D721Med (cell line): ENCODE measurements around the gene GAL3ST2.

ENCODE experiments used
- DNase-seq: peaks from one replicate; pipeline ENCODE4 v3.0.0; 2011; ENCODE audit warnings: low spot score; ENCODE audit not compliant: insufficient read length
- FAIRE-seq: peaks from 2 replicates; lab custom pipeline; 2011; peaks lifted over from hg19 to GRCh38; lab: Jason Lieb, UNC
- CTCF ChIP-seq: IDR thresholded peaks from 2 replicates; pipeline ENCODE4 v1.5.1; 2012; ENCODE audit warnings: mild to moderate bottlenecking, control low read depth; ENCODE audit not compliant: insufficient read depth; ENCODE audit errors: missing control alignments

Gene GAL3ST2

GRCh38 chr2:241760301-241760771 is 16.3 kb upstream of the GAL3ST2 start:
- no peak for TF ChIP-seq CTCF
- no peak for DNase-seq
- FAIRE-seq = no peak

GRCh38 chr2:241762321-241762932 is 14.2 kb upstream of the GAL3ST2 start:
- no peak for TF ChIP-seq CTCF
- FAIRE-seq (no peak), DNase-seq (peak; percentile 7)

DNA sequence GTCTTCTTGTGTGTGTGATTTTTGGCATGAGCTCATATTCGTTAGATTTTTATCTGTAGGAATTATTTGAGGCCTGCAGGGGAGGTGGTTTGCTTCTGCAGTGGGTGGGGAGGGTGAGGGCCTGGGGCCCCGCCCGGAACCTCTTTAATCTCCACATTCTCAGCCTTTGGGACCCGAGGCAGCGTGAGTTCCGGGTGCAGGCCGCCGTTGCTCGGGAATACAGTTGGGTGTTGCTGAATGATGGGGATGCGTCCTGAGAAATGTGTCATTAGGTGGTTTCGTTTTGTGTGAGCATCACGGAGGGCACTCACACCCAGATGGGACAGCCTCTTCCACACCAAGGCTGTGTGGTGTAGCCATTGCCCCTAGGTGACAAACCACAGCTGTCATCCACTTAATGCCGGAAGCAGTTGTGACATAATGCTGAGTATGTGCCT is 13.7 kb upstream of the GAL3ST2 start:
- no peak for TF ChIP-seq CTCF
- no peak for FAIRE-seq
- no peak for DNase-seq

DNA sequence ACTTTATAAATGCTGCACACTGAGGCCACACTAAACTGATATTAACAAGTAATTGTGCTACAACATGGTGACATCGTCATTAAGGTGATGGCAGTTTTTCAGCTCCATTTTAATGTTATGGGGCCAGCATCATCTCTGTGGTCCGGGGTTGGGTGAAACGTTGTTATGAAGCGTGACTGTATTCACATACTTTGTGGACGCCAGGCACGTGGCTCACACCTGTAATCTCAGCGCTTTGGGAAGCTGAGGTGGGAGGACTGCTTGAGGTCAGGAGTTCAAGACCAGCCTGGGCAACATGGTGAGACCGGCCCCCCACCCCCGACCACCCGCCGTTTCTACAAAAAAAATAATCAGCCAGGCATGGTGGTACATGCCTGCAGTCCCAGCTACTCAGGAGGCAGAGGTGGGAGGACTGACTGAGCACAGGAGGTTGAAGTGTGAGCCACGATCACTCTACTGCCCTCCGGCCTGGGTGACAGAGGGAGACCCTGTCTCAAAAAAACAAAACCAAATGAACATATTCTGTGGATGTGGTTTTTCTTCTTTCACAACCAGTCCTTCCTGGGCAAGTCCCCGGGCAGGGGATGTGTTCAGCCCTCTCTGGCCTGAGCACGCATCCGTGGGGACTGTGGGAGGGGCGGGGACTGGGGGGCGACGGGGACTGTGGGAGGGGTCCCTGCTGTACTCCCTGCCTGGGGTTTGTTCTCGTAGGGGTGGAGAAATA is 12.9 kb upstream of the GAL3ST2 start:
- FAIRE-seq = no peak
- TF ChIP-seq CTCF = no peak
- DNase-seq = no peak

DNA sequence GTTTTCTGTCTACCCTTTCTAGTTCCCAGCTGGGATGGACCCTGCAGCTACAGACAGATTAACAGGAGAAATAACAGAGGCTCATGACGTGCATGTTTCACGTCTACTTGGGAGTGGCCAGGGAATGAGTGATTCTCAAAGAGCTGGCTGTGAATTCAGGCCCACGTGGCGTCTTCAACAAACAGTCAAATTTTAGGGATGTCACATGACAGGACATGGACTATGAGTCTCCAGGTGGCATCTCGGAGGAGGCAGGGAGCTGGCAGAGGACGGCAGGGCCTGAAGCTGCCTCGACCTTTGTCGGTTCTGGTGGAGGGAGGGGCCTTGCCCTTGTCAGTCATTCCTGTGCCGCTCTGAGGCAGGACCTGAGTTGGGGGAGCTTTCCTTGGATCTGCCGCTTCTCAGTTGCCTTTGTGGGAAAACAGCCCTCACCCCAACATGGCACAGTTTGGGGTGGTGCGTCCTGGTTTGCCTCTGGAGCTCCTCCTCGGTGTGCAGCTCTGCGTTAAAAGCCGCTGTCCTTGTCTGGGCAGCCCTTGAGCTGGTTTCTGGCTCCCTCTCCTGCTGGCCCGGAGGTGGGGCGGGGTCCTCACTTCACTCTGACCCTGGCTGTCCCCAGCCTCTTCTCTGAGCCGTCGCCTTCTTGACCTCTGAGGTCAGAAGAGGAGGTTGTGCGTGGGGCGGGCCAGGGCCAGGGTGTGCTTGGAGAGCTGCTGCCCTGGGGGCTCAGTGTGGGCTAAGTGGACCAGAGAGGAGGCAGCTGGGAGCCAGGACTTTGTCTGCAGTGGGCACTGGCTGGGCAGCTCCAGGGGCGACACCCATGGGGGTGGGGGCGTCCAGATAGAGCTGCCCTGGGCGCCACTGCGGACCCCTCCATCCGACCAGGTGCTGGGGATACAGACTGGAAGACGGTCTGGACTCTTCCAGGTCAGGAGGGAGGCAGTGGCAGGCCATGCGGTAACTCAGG is 12.1 kb upstream of the GAL3ST2 start:
- no peak for TF ChIP-seq CTCF
- FAIRE-seq (no peak), DNase-seq (peak; percentile 14)

- peak; percentile 14 for DNase-seq
- TF ChIP-seq CTCF = no peak
- FAIRE-seq = no peak
Observed at GRCh38 chr2:241767464-241768250, 9.0 kb upstream of the GAL3ST2 start.
